Head of caudate nucleus (tissue), 42 donors: ENCODE results near the gene KLK1.

ENCODE experiments used
- DNase-seq, 42 donors: peaks; one replicate each; pipeline versions ENCODE4 v3.0.0 to v3.0.0-alpha.2; 2020 to 2021; ENCODE audit warnings: mixed read lengths in 7 of 42
- intact Hi-C: fragments of 100-400 bp; cut with DNase I; formaldehyde crosslinking; loops from one replicate; pipeline ENCODE4 v1.15.0; 2022

Gene KLK1

GRCh38 chr19:50823389-50824042 lies at the start of gene KLK1:
Gene KLK1 (minus strand): TSS chr19:50823787. CDS start chr19:50823748, 39 bp downstream.
- intact Hi-C loops = no loop called here
- DNase-seq = peak in 28 of 42 donors; percentile 19 to 78 (median 38)

- no peak for DNase-seq
These were observed 49.5 kb upstream of the KLK1 start, which contains the start of gene KLK2 for GRCh38 chr19:50873056-50873455. Gene KLK2 (plus strand): TSS chr19:50873439. CDS start chr19:50873474, 35 bp downstream.

DNA sequence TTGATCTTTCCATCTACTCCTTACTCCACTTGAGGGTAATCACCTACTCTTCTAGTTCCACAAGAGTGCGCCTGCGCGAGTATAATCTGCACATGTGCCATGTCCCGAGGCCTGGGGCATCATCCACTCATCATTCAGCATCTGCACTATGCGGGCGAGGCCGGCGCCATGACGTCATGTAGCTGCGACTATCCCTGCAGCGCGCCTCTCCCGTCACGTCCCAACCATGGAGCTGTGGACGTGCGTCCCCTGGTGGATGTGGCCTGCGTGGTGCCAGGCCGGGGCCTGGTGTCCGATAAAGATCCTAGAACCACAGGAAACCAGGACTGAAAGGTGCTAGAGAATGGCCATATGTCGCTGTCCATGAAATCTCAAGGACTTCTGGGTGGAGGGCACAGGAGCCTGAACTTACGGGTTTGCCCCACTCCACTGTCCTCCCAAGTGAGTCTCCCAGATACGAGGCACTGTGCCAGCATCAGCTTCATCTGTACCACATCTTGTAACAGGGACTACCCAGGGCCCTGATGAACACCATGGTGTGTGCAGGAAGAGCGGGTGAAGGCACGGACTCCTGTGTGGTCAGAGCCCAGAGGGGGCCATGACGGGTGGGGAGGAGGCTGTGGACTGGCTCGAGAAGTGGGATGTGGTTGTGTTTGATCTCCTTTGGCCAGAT lies 47.0 kb upstream of the KLK1 start:
- DNase-seq = no peak
- intact Hi-C loops = no loop called here

More at GRCh38 chr19:50873056-50873455, 49.5 kb upstream of the KLK1 start, which contains the start of gene KLK2:
- intact Hi-C loops = no loop called here

DNA sequence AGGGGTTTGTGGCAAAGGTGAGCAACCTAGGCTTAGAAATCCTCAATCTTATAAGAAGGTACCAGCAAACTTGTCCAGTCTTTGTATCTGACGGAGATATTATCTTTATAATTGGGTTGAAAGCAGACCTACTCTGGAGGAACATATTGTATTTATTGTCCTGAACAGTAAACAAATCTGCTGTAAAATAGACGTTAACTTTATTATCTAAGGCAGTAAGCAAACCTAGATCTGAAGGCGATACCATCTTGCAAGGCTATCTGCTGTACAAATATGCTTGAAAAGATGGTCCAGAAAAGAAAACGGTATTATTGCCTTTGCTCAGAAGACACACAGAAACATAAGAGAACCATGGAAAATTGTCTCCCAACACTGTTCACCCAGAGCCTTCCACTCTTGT lies 45.9 kb upstream of the KLK1 start:
- DNase-seq = no peak
- intact Hi-C loops = no loop called here

DNA sequence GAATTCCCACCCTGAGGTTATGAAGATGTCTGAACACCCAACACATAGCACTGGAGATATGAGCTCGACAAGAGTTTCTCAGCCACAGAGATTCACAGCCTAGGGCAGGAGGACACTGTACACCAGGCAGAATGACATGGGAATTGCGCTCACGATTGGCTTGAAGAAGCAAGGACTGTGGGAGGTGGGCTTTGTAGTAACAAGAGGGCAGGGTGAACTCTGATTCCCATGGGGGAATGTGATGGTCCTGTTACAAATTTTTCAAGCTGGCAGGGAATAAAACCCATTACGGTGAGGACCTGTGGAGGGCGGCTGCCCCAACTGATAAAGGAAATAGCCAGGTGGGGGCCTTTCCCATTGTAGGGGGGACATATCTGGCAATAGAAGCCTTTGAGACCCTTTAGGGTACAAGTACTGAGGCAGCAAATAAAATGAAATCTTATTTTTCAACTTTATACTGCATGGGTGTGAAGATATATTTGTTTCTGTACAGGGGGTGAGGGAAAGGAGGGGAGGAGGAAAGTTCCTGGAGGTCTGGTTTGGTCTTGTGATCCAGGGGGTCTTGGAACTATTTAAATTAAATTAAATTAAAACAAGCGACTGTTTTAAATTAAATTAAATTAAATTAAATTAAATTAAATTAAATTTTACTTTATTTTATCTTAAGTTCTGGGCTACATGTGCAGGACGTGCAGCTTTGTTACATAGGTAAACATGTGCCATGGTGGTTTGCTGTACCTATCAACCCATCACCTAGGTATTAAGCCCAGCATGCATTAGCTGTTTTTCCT lies 38.1 kb upstream of the KLK1 start:
- intact Hi-C loops = no loop called here
- DNase-seq = no peak

DNA sequence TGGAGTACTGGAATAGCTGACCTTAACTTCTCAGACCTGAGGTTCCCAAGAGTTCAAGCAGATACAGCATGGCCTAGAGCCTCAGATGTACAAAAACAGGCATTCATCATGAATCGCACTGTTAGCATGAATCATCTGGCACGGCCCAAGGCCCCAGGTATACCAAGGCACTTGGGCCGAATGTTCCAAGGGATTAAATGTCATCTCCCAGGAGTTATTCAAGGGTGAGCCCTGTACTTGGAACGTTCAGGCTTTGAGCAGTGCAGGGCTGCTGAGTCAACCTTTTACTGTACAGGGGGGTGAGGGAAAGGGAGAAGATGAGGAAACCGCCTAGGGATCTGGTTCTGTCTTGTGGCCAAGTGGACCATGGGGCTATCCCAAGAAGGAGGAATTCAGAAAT lies 37.4 kb upstream of the KLK1 start:
- intact Hi-C loops = no loop called here
- no peak for DNase-seq

GRCh38 chr19:50859849-50860248 lies 36.3 kb upstream of the KLK1 start:
- DNase-seq = no peak
- intact Hi-C loops = no loop called here

GRCh38 chr19:50858886-50859285 lies 35.3 kb upstream of the KLK1 start:
- intact Hi-C loops = no loop called here
- DNase-seq = no peak

DNA sequence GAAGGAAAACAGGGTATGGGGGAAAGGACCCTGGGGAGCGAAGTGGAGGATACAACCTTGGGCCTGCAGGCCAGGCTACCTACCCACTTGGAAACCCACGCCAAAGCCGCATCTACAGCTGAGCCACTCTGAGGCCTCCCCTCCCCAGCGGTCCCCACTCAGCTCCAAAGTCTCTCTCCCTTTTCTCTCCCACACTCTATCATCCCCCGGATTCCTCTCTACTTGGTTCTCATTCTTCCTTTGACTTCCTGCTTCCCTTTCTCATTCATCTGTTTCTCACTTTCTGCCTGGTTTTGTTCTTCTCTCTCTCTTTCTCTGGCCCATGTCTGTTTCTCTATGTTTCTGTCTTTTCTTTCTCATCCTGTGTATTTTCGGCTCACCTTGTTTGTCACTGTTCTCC lies 33.8 kb upstream of the KLK1 start:
- no peak for DNase-seq
- intact Hi-C loops = no loop called here

DNA sequence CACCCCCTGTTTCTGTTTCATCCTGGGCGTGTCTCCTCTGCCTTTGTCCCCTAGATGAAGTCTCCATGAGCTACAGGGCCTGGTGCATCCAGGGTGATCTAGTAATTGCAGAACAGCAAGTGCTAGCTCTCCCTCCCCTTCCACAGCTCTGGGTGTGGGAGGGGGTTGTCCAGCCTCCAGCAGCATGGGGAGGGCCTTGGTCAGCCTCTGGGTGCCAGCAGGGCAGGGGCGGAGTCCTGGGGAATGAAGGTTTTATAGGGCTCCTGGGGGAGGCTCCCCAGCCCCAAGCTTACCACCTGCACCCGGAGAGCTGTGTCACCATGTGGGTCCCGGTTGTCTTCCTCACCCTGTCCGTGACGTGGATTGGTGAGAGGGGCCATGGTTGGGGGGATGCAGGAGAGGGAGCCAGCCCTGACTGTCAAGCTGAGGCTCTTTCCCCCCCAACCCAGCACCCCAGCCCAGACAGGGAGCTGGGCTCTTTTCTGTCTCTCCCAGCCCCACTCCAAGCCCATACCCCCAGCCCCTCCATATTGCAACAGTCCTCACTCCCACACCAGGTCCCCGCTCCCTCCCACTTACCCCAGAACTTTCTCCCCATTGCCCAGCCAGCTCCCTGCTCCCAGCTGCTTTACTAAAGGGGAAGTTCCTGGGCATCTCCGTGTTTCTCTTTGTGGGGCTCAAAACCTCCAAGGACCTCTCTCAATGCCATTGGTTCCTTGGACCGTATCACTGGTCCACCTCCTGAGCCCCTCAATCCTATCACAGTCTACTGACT lies 31.2 kb upstream of the KLK1 start, which contains the start of gene KLK3:
TSS of gene KLK3 (plus strand) at position 280 of the 775 bp plus-strand sequence. CDS start at position 321, 41 bp downstream.
- no peak for DNase-seq

DNA sequence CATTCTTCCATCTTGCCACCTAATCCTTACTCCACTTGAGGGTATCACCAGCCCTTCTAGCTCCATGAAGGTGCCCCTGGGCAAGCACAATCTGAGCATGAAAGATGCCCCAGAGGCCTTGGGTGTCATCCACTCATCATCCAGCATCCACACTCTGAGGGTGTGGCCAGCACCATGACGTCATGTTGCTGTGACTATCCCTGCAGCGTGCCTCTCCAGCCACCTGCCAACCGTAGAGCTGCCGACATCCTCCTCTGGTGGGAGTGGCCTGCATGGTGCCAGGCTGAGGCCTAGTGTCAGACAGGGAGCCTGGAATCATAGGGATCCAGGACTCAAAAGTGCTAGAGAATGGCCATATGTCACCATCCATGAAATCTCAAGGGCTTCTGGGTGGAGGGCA lies 28.0 kb upstream of the KLK1 start:
- intact Hi-C loops = no loop called here
- no peak for DNase-seq

More for the DNA sequence above, 31.2 kb upstream of the KLK1 start, which contains the start of gene KLK3:
- intact Hi-C loops = no loop called here

DNA sequence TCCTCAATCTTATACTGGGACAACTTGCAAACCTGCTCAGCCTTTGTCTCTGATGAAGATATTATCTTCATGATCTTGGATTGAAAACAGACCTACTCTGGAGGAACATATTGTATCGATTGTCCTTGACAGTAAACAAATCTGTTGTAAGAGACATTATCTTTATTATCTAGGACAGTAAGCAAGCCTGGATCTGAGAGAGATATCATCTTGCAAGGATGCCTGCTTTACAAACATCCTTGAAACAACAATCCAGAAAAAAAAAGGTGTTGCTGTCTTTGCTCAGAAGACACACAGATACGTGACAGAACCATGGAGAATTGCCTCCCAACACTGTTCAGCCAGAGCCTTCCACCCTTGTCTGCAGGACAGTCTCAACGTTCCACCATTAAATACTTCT lies 27.2 kb upstream of the KLK1 start:
- no peak for DNase-seq
- intact Hi-C loops = no loop called here

DNA sequence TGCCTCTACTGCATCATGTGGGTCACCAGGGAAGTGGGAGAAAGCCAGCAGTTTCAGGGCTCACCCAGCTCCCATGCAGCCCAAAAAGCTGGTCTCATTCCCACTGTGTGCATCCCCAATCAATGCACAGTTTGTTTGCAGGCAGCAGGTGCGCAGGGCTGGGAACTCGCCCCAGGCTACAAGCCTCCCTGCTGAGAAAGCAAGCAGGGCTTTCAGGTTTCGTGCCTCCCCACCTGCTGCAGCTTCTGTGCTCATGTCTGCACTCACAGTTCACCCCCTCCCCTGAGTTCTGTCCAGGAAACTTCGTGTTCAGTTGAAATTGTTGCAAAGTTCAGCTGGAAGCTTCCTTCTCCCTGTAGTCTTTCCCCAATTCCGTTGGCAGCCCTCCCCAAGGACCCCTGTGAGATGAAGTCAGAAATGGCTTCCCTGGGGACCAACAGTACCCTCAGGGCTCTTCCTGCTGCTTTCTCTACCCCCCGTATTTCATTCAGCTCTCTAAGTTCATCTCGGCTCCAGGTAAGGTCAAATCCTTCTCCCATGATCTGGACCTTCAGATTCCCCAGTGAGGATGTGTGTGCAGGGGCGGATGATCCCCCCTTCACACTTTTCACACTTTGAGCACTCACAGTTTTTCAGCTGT lies 20.8 kb upstream of the KLK1 start:
- intact Hi-C loops = no loop called here
- DNase-seq = no peak

GRCh38 chr19:50843701-50844221 lies 20.2 kb upstream of the KLK1 start:
- DNase-seq = no peak
- intact Hi-C loops = no loop called here

DNA sequence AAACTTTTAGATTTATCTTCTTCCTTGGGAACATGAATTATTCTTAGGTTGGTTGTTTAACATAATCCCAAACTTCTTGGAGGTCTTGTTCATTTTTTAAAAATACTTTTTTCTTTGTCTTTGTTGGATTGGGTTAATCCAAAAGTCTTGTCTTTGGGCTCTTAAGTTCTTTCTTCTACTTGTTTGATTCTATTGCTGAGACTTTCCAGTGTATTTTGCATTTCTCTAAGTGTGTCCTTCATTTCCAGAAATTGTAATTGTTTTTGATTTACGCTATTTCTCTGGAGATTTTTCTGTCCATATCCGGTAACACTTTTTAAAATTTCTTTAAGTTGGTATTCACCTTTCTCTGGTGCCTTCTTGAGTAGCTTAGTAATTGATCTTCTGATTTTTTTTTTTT lies 19.6 kb upstream of the KLK1 start:
- intact Hi-C loops = no loop called here
- DNase-seq = no peak

- intact Hi-C loops = no loop called here
- DNase-seq = no peak
These were observed 18.5 kb upstream of the KLK1 start for GRCh38 chr19:50842130-50842529.

DNA sequence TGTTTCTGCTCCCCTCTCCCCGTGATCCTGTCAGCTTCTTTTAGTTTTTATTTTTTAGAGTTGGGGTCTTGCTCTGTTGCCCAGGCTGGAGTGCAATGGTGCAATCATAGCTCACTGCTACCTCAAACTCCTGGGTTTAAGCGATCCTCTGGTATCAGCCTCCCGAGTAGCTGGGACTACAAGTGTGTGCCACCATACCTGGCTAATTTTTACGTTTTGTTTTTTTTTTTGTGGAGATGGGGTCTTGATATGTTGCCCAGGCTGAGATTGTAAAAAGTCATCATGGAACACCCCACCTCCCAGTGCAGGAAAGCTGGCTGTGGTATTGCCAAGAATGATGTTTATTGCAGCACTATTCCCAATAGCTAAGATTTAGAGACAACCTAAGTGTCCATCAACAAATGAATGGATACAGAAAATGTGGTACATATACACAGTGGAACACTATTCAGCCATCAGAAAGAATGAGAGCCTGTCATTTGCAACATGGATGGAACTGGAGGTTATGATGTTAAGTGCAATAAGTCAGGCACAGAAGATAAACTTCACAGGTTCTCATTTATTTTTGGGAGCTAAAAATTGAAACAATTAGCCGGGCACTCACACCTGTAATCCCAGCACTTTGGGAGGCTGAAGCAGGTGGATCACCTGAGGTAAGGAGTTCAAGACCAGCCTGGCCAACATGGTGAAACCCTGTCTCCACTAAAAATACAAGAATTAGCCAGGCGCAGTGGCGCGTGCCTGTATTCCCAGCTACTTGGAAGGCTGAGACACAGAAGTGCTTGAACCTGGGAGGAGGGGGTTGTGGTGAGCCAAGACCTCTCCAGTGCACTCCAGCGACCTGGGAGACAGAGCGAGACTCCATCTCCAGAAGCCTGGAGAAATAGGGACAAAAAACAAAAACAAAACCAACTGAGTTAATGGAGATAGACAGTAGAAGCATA lies 16.4 kb upstream of the KLK1 start:
- DNase-seq = no peak
- intact Hi-C loops = no loop called here
